Activated T-helper 2 cell treated with anti-CD3 and anti-CD28 coated beads, Interferon-gamma antibody, Interleukin-2, Interleukin-4, amounts not matched to agents 10 μg/mL and 5 μg/mL and 100 μg/mL, durations not matched to agents 14 hours and 24 hours and 36 hours (primary cell): Measurements from ENCODE around the gene NFKB1. TPM values are rescaled to one million over a fixed set of nuclear protein-coding genes. Genes with fewer than 3 reads are reported as not detected.
"Not testable (repeated sequence)": the region's sequence is repeated elsewhere in the genome, so short reads cannot be mapped to it uniquely, and the experiment has no call there.

Experiments
- DNase-seq: peaks from one replicate; pipeline ENCODE4 v3.0.0; 2021; ENCODE audit warnings: low spot score
- H3K27ac Mint-ChIP-seq: one replicate; pipeline ENCODE4 v1.8.0; 2021; ENCODE audit warnings: mixed read lengths
- H3K27me3 Mint-ChIP-seq: one replicate; pipeline ENCODE4 v1.8.0; 2021; ENCODE audit warnings: low read depth, mixed read lengths
- H3K36me3 Mint-ChIP-seq: one replicate; pipeline ENCODE4 v1.8.0; 2021; ENCODE audit warnings: low read depth, mixed read lengths
- H3K4me1 Mint-ChIP-seq: one replicate; pipeline ENCODE4 v1.8.0; 2021; ENCODE audit warnings: low read depth, mixed read lengths
- H3K4me3 Mint-ChIP-seq: one replicate; pipeline ENCODE4 v1.8.0; 2021; ENCODE audit warnings: low read depth, mild to moderate bottlenecking, moderate library complexity, mixed read lengths
- H3K9me3 Mint-ChIP-seq: one replicate; pipeline ENCODE4 v1.8.0; 2021; ENCODE audit warnings: mixed read lengths
- intact Hi-C: fragments of 100-400 bp; cut with micrococcal nuclease; formaldehyde crosslinking; loops from one replicate; pipeline ENCODE4 v1.15.1; 2023
- total RNA-seq: library from RNA; stranded (reverse); gene quantifications from 2 replicates; pipeline ENCODE4 v1.2.3, GENCODE V29; 2022

The NFKB1 gene
- total RNA-seq, 1 donor from 2014 or later = 199 TPM

GRCh38 chr4:102563000-102563399 lies 61.8 kb downstream of the NFKB1 start:
- H3K27ac Mint-ChIP-seq = peak overlapping the region; percentile 44
- no peak for DNase-seq
- no peaks in the 10 kb centered on the region for H3K27me3 Mint-ChIP-seq
- H3K9me3 Mint-ChIP-seq = no peaks in the 10 kb centered on the region
- H3K4me3 Mint-ChIP-seq = no peak overlapping the region
- peaks cover 83% of the 10 kb centered on the region for H3K36me3 Mint-ChIP-seq
- intact Hi-C loops = loop anchor here (5.0 kb wide), 2 partner anchors 34 to 64 kb away; no protein-coding TSS in a partner anchor
- H3K4me1 Mint-ChIP-seq = peaks cover 76% of the 10 kb centered on the region

GRCh38 chr4:102564399-102565059 lies 63.4 kb downstream of the NFKB1 start:
- Mint-ChIP-seq H3K36me3 (peaks cover 83% of the 10 kb centered on the region), H3K27ac (peak overlapping the region; percentile 62), H3K27me3 (no peaks in the 10 kb centered on the region), H3K9me3 (no peaks in the 10 kb centered on the region), H3K4me1 (peaks cover 69% of the 10 kb centered on the region), H3K4me3 (no peak overlapping the region)
- intact Hi-C loops = loop anchor here (1.0 to 5.0 kb wide), 3 partner anchors 12 to 63 kb away; no protein-coding TSS in a partner anchor
- DNase-seq = no peak

- peaks cover 58% of the 10 kb centered on the region for H3K4me1 Mint-ChIP-seq
Observed at GRCh38 chr4:102565696-102566095, 64.5 kb downstream of the NFKB1 start.

GRCh38 chr4:102566426-102566825 lies 65.3 kb downstream of the NFKB1 start:
- Mint-ChIP-seq H3K9me3 (peaks cover 7% of the 10 kb centered on the region), H3K4me1 (peaks cover 51% of the 10 kb centered on the region), H3K27ac (no peak overlapping the region), H3K36me3 (peaks cover 86% of the 10 kb centered on the region), H3K27me3 (no peaks in the 10 kb centered on the region), H3K4me3 (no peak overlapping the region)
- intact Hi-C loops = no loop called here
- no peak for DNase-seq

More at GRCh38 chr4:102565696-102566095, 64.5 kb downstream of the NFKB1 start:
- no peak for DNase-seq
- Mint-ChIP-seq H3K4me3 (no peak overlapping the region), H3K9me3 (peaks cover 7% of the 10 kb centered on the region), H3K36me3 (peaks cover 86% of the 10 kb centered on the region), H3K27ac (no peak overlapping the region), H3K27me3 (no peaks in the 10 kb centered on the region)
- intact Hi-C loops = no loop called here

- H3K9me3 Mint-ChIP-seq = peaks cover 7% of the 10 kb centered on the region
- no peaks in the 10 kb centered on the region for H3K27me3 Mint-ChIP-seq
- H3K4me1 Mint-ChIP-seq = peaks cover 44% of the 10 kb centered on the region
- no peak overlapping the region for H3K27ac Mint-ChIP-seq
- peaks cover 87% of the 10 kb centered on the region for H3K36me3 Mint-ChIP-seq
- intact Hi-C loops = no loop called here
- no peak for DNase-seq
- H3K4me3 Mint-ChIP-seq = no peak overlapping the region
Observed at GRCh38 chr4:102567427-102567826, 66.3 kb downstream of the NFKB1 start.

GRCh38 chr4:102569200-102569599 lies 68.0 kb downstream of the NFKB1 start:
- intact Hi-C loops = no loop called here
- Mint-ChIP-seq H3K4me1 (peaks cover 48% of the 10 kb centered on the region), H3K36me3 (peaks cover 91% of the 10 kb centered on the region), H3K4me3 (no peak overlapping the region), H3K9me3 (peaks cover 7% of the 10 kb centered on the region), H3K27me3 (no peaks in the 10 kb centered on the region), H3K27ac (no peak overlapping the region)
- DNase-seq = no peak

GRCh38 chr4:102570211-102570610 lies 69.1 kb downstream of the NFKB1 start:
- DNase-seq, H3K27ac Mint-ChIP-seq, H3K4me3 Mint-ChIP-seq, H3K27me3 Mint-ChIP-seq, intact Hi-C loops, H3K9me3 Mint-ChIP-seq: not testable (repeated sequence)
- Mint-ChIP-seq H3K4me1 (peaks cover 48% of the 10 kb centered on the region), H3K36me3 (peaks cover 88% of the 10 kb centered on the region)

- H3K4me1 Mint-ChIP-seq = peaks cover 40% of the 10 kb centered on the region
- H3K27ac Mint-ChIP-seq = no peak overlapping the region
- peaks cover 85% of the 10 kb centered on the region for H3K36me3 Mint-ChIP-seq
- intact Hi-C loops = no loop called here
- no peak for DNase-seq
- no peak overlapping the region for H3K4me3 Mint-ChIP-seq
- H3K9me3 Mint-ChIP-seq = peaks cover 7% of the 10 kb centered on the region
- H3K27me3 Mint-ChIP-seq = no peaks in the 10 kb centered on the region
Observed at GRCh38 chr4:102572452-102572851, 71.3 kb downstream of the NFKB1 start.

GRCh38 chr4:102574317-102574716 lies 73.2 kb downstream of the NFKB1 start:
- peaks cover 88% of the 10 kb centered on the region for H3K36me3 Mint-ChIP-seq
- intact Hi-C loops = no loop called here
- peaks cover 51% of the 10 kb centered on the region for H3K4me1 Mint-ChIP-seq
- no peaks in the 10 kb centered on the region for H3K27me3 Mint-ChIP-seq
- H3K27ac Mint-ChIP-seq = peak overlapping the region; percentile 64
- no peak for DNase-seq
- peaks cover 7% of the 10 kb centered on the region for H3K9me3 Mint-ChIP-seq
- peak overlapping the region; percentile 28 for H3K4me3 Mint-ChIP-seq

GRCh38 chr4:102575369-102576129 lies 74.4 kb downstream of the NFKB1 start:
- Mint-ChIP-seq H3K9me3 (peaks cover under 1% of the 10 kb centered on the region), H3K36me3 (peaks cover 88% of the 10 kb centered on the region), H3K4me1 (peaks cover 62% of the 10 kb centered on the region), H3K27ac (peak overlapping the region; percentile 67), H3K4me3 (no peak overlapping the region), H3K27me3 (no peaks in the 10 kb centered on the region)
- DNase-seq = no peak
- intact Hi-C loops = no loop called here

- Mint-ChIP-seq H3K27ac (no peak overlapping the region), H3K27me3 (no peaks in the 10 kb centered on the region), H3K4me1 (peaks cover 62% of the 10 kb centered on the region), H3K36me3 (peaks cover 85% of the 10 kb centered on the region), H3K9me3 (no peaks in the 10 kb centered on the region), H3K4me3 (no peak overlapping the region)
- DNase-seq = no peak
- intact Hi-C loops = no loop called here
Observed at GRCh38 chr4:102578270-102578669, 77.1 kb downstream of the NFKB1 start.

GRCh38 chr4:102578819-102579218 lies 77.7 kb downstream of the NFKB1 start:
- peaks cover 59% of the 10 kb centered on the region for H3K4me1 Mint-ChIP-seq
- DNase-seq = no peak
- H3K27ac Mint-ChIP-seq = peak overlapping the region; percentile 25
- no peaks in the 10 kb centered on the region for H3K9me3 Mint-ChIP-seq
- no peaks in the 10 kb centered on the region for H3K27me3 Mint-ChIP-seq
- H3K36me3 Mint-ChIP-seq = peaks cover 85% of the 10 kb centered on the region
- H3K4me3 Mint-ChIP-seq = no peak overlapping the region
- intact Hi-C loops = no loop called here
